Lower leg skin (tissue), 4 donors: ENCODE measurements around the gene IRS1. TPM values are rescaled to one million over a fixed set of nuclear protein-coding genes. Genes with fewer than 3 reads are reported as not detected.

Experiments
- DNase-seq, 2 donors: peaks; one replicate each; pipeline ENCODE4 v3.0.0-alpha.2; 2019; ENCODE audit warnings: low spot score in 2 of 2
- H3K4me3 ChIP-seq: fragments of 200-600 bp; sonication (generic); 2 replicates; pipeline ENCODE4 v1.5.1; 2017; ENCODE audit warnings: mild to moderate bottlenecking, low read depth; ENCODE audit not compliant: poor library complexity, severe bottlenecking
- POLR2A ChIP-seq, 2 donors: fragments of 450-650 bp; IDR thresholded peaks; one replicate each; pipeline ENCODE4 v1.6.1; 2016 to 2017; ENCODE audit warnings: antibody characterized with exemption in 2 of 2, mild to moderate bottlenecking in 1 of 2, moderate library complexity in 1 of 2
- WGBS, 2 donors: methylation state at CpG; one replicate each; pipeline ENCODE4 v1.1.5; 2018; 5-methylcytosine and 5-hydroxymethylcytosine counted together
- intact Hi-C: fragments of 100-400 bp; cut with DNase I; formaldehyde crosslinking; loops from one replicate; pipeline ENCODE4 v1.15.0; 2023; ENCODE audit warnings: low total_unique reads
- total RNA-seq, 4 donors: library from RNA; depleted of rRNA; stranded (reverse); fragments of >200 nt; gene quantifications; one replicate each; pipeline ENCODE4 v1.1.0, GENCODE V29; 2016
- TF ChIP-seq, protein P1 (sequence below), 3 donors: fragments of 450-650 bp; IDR thresholded peaks; one replicate each; pipeline ENCODE4 v1.5.1; 2016; ENCODE audit warnings: antibody characterized with exemption in 3 of 3, mild to moderate bottlenecking in 3 of 3, moderate library complexity in 2 of 3

Gene IRS1
- total RNA-seq, 4 donors from 2014 or later = 16.9 to 55.0 (median 25.4) TPM

DNA sequence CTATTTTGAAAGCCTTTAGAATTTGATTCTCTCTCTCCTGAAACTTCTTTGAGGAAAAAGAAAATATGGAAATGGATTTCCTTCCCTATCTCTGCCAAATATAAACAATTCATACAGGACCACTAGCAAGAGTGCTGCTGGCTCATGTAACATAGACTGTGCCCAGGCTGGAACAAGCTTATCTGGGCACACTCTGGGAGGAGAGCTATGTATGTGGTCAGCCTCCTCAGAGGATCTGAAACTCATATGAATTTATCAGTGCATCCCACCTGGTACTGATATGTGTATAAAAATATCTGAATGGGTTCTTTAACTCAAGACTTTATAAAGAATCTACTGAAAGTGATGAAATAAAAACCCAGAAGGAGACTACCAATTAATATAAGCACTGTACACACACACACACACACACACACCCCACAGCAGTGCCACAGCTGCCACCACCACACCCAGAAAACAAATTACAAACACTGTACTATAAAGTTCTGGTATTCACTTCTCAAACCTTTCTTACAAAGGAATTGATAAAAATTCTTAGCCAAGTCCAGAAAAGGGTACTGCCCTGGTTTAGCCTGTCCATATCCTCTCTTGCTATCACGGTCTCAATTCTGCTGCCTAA lies 115.6 kb downstream of the IRS1 start:
- TF ChIP-seq, protein P1, sequence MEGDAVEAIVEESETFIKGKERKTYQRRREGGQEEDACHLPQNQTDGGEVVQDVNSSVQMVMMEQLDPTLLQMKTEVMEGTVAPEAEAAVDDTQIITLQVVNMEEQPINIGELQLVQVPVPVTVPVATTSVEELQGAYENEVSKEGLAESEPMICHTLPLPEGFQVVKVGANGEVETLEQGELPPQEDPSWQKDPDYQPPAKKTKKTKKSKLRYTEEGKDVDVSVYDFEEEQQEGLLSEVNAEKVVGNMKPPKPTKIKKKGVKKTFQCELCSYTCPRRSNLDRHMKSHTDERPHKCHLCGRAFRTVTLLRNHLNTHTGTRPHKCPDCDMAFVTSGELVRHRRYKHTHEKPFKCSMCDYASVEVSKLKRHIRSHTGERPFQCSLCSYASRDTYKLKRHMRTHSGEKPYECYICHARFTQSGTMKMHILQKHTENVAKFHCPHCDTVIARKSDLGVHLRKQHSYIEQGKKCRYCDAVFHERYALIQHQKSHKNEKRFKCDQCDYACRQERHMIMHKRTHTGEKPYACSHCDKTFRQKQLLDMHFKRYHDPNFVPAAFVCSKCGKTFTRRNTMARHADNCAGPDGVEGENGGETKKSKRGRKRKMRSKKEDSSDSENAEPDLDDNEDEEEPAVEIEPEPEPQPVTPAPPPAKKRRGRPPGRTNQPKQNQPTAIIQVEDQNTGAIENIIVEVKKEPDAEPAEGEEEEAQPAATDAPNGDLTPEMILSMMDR (IDR thresholded peaks at IDR 0.05) = no peak
- TF ChIP-seq POLR2A (IDR thresholded peaks at IDR 0.05) = no peak
- 97 to 100% methylated on average over 1 of the region's 1 CpG for WGBS, 2 donors
- no peak for DNase-seq
- intact Hi-C loops = no loop called here
- no peak overlapping the region for H3K4me3 ChIP-seq

- intact Hi-C loops = no loop called here
- TF ChIP-seq POLR2A (IDR thresholded peaks at IDR 0.05) = no peak
- TF ChIP-seq, protein P1 (IDR thresholded peaks at IDR 0.05) = no peak
- WGBS, 2 donors = 41 to 44% methylated on average over 2 of the region's 2 CpGs
- H3K4me3 ChIP-seq = no peak overlapping the region
- DNase-seq = no peak
These were observed 116.4 kb downstream of the IRS1 start for GRCh38 chr2:226683196-226683595.

Other genes starting within 250 kb of the IRS1 start
- gene RHBDD1, start 36.2 kb upstream of the IRS1 start, total RNA-seq = 10 to 100 TPM in 3 of 4 donors, 1 to 10 TPM in 1; 7.8 to 28.9 (median 18.0) TPM